Measurements from ENCODE around the gene TEX2. TPM values are rescaled to one million over a fixed set of nuclear protein-coding genes. Genes with fewer than 3 reads are reported as not detected.

Gene TEX2
- total RNA-seq, 1 donor from 2014 or later = 11.6 TPM

- H3K4me3 ChIP-seq (ENCODE audit: low read depth, low read length) = no peak overlapping the region
- TF ChIP-seq CTCF (conservative IDR thresholded peaks at IDR 0.05; ENCODE audit: low read depth, low read length) = no peak
- no peak for DNase-seq (ENCODE audit: low read depth)
These were observed 59.4 kb downstream of the TEX2 start for GRCh38 chr17:64203630-64204029.

GRCh38 chr17:64202683-64203344 is 60.2 kb downstream of the TEX2 start:
- no peak for DNase-seq (ENCODE audit: low read depth)
- H3K4me3 ChIP-seq (ENCODE audit: low read depth, low read length) = no peak overlapping the region
- no peak for TF ChIP-seq CTCF (conservative IDR thresholded peaks at IDR 0.05; ENCODE audit: low read depth, low read length)

GRCh38 chr17:64200080-64201032 is 62.7 kb downstream of the TEX2 start:
- TF ChIP-seq CTCF (conservative IDR thresholded peaks at IDR 0.05; ENCODE audit: low read depth, low read length) = peak; percentile 7
- no peak for DNase-seq (ENCODE audit: low read depth)

GRCh38 chr17:64198331-64199090 is 64.5 kb downstream of the TEX2 start:
- no peak for TF ChIP-seq CTCF (conservative IDR thresholded peaks at IDR 0.05; ENCODE audit: low read depth, low read length)
- DNase-seq (ENCODE audit: low read depth) = no peak
- no peak overlapping the region for H3K4me3 ChIP-seq (ENCODE audit: low read depth, low read length)

More at GRCh38 chr17:64200080-64201032, 62.7 kb downstream of the TEX2 start:
- no peak overlapping the region for H3K4me3 ChIP-seq (ENCODE audit: low read depth, low read length)

GRCh38 chr17:64196601-64197000 is 66.5 kb downstream of the TEX2 start:
- no peak for TF ChIP-seq CTCF (conservative IDR thresholded peaks at IDR 0.05; ENCODE audit: low read depth, low read length)
- H3K4me3 ChIP-seq (ENCODE audit: low read depth, low read length) = no peak overlapping the region
- DNase-seq (ENCODE audit: low read depth) = no peak

- H3K4me3 ChIP-seq (ENCODE audit: low read depth, low read length) = no peak overlapping the region
- DNase-seq (ENCODE audit: low read depth) = no peak
- no peak for TF ChIP-seq CTCF (conservative IDR thresholded peaks at IDR 0.05; ENCODE audit: low read depth, low read length)
These were observed 69.5 kb downstream of the TEX2 start for GRCh38 chr17:64193561-64193960.
